Right renal pelvis (tissue), 4 donors: ENCODE measurements around the gene ZBTB17. TPM values are rescaled to one million over a fixed set of nuclear protein-coding genes. Genes with fewer than 3 reads are reported as not detected.
"Not testable (repeated sequence)": the region's sequence is repeated elsewhere in the genome, so short reads cannot be mapped to it uniquely, and the experiment has no call there.

Experiments used
- DNase-seq, 4 donors: peaks; one replicate each; pipeline ENCODE4 v3.0.0-alpha.2; 2013; ENCODE audit warnings: low read depth in 4 of 4, low spot score in 3 of 4, missing footprints in 1 of 4
- polyA plus RNA-seq, 4 donors: library from polyadenylated mRNA; unstranded; fragments of 120-200 nt; gene quantifications; one replicate each; pipeline ENCODE4 v1.2.1, GENCODE V29; 2013; ENCODE audit not compliant: insufficient read length in 4 of 4

The ZBTB17 gene
- polyA plus RNA-seq, 4 donors = 27.7 to 32.2 (median 28.7) TPM

DNA sequence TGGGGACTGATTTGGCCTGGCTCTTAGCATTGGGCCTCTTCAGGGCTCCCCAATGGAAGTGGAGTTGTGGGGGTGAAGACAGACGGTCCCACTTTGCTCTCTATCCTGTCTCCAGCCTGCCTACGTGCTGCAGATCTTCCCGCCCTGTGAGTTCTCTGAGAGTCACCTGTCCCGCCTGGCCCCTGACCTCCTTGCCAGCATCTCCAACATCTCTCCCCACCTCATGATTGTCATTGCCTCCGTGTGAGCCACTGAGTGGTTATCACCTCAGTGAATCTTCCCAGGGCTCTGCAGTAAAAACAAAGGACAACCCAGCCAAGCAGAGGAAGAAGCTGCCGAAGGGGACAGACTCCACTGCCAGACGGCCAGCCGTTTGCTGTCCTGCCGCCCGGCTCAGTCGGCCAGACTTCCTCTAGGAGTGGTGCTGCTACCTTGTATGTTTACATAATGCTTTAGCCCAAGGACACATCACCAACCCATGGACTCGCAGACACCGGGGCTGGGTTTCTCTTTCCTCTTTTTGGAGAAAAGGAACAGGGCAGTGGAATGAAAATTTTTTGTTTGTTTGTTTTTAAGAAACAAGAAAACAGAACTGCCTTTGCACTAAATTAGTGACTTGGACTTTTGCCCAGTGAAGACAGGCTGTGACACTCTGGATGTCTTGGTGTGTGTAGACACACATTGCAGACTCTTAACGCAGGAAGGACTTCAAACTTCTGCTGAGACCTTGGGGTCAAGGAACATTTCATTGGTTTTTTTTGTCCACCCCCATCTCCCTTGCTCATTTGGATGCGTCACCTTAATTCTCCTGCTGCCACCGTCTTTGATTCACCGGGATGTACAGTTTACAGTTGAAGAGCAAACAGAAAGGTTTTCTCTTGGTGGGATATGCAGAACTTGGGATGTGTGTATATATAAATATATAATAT lies 36.5 kb downstream of the ZBTB17 start:
- DNase-seq = no peak

DNA sequence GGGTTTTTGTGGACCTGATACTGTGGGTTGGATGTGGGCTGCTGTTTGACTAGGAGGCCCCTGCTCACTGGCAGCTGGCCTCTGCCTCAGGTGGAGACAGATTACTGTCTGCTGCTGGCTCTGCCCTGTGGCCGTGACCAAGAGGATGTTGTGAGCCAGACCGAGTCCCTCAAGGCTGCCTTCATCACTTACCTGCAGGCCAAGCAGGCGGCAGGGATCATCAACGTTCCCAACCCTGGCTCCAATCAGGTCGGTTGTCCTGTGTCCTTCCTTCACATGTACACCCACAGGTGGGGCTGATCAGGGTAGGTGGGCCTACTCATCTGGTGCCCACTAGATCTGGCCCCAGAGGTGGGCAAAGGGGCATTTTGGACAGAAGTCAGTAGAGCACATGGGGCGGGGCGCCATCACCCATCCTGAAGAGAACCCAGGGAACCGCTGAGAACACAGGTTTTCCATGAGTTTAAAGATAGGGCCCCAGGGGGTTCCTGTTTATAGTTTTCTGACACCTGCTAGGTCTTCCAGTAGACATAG lies 37.2 kb downstream of the ZBTB17 start:
- no peak for DNase-seq

- DNase-seq = no peak
These were observed 38.2 kb downstream of the ZBTB17 start for GRCh38 chr1:15937706-15938168.

- no peak for DNase-seq
These were observed 38.8 kb downstream of the ZBTB17 start for GRCh38 chr1:15937146-15937545.

DNA sequence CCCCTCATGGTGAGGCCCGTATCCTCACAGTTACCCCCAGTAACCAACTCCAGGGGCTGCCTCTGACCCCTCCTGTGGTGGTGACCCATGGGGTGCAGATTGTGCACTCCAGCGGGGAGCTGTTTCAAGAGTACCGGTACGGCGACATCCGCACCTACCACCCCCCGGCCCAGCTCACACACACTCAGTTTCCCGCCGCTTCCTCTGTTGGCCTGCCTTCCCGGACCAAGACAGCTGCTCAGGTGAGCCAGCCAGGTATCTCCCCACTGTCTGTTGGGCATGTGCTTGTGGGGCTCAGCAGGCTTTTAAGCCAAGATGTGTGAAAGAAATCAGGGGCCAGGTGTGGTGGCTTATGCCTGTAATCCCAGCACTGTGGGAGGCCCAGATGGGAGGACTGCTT lies 39.9 kb downstream of the ZBTB17 start:
- DNase-seq = no peak

DNA sequence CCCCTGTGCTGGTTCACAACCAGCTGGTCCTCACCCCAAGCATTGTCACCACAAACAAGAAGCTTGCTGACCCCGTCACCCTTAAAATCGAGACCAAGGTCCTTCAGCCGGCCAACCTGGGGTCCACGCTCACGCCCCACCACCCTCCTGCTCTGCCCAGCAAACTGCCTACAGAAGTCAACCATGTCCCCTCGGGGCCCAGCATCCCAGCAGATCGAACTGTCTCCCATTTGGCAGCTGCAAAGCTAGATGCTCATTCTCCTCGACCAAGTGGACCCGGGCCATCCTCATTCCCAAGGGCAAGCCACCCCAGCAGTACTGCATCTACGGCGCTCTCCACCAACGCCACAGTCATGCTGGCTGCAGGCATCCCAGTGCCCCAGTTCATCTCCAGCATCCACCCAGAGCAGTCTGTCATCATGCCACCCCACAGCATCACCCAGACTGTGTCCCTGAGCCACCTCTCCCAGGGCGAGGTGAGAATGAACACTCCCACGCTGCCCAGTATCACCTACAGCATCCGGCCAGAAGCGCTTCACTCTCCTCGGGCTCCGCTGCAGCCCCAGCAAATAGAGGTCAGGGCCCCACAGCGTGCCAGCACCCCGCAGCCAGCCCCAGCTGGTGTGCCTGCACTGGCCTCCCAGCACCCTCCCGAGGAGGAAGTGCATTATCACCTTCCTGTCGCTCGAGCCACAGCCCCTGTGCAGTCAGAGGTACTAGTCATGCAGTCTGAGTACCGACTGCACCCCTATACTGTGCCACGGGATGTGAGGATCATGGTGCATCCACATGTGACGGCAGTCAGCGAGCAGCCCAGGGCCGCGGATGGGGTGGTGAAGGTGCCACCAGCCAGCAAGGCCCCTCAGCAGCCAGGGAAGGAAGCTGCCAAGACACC lies 40.6 kb downstream of the ZBTB17 start:
- no peak for DNase-seq

- DNase-seq = no peak
These were observed 41.5 kb downstream of the ZBTB17 start for GRCh38 chr1:15934211-15935055.

- DNase-seq = no peak
These were observed 42.2 kb downstream of the ZBTB17 start for GRCh38 chr1:15933684-15934083.

DNA sequence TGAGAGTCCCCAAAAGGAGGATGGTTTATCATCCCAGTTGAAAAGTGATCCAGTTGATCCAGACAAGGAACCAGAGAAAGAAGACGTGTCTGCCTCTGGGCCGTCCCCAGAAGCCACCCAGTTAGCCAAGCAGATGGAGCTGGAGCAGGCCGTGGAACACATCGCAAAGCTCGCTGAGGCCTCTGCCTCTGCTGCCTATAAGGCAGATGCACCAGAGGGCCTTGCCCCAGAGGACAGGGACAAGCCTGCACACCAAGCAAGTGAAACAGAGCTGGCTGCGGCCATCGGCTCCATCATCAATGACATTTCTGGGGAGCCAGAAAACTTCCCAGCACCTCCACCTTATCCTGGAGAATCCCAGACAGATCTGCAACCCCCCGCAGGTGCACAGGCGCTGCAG lies 43.3 kb downstream of the ZBTB17 start:
- DNase-seq = no peak

DNA sequence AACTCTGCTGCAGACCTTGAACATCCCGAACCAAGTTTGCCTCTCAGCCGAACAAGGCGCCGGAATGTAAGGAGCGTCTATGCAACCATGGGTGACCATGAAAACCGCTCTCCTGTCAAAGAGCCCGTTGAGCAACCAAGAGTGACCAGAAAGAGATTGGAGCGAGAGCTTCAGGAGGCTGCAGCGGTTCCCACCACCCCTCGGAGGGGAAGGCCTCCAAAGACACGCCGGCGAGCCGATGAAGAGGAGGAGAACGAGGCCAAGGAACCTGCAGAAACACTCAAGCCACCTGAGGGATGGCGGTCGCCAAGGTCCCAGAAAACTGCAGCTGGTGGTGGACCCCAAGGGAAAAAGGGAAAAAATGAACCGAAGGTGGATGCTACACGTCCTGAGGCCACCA lies 44.0 kb downstream of the ZBTB17 start:
- no peak for DNase-seq

GRCh38 chr1:15931401-15931800 lies 44.5 kb downstream of the ZBTB17 start:
- DNase-seq = no peak

- no peak for DNase-seq
These were observed 46.6 kb downstream of the ZBTB17 start for GRCh38 chr1:15928971-15929965.

GRCh38 chr1:15926448-15926847 lies 49.5 kb downstream of the ZBTB17 start:
- not testable (repeated sequence) for DNase-seq

GRCh38 chr1:15923241-15923640 lies 52.7 kb downstream of the ZBTB17 start:
- DNase-seq = no peak

GRCh38 chr1:15918962-15919715 lies 56.8 kb downstream of the ZBTB17 start:
- no peak for DNase-seq

- DNase-seq = no peak
These were observed 59.0 kb downstream of the ZBTB17 start for GRCh38 chr1:15916916-15917315.

DNA sequence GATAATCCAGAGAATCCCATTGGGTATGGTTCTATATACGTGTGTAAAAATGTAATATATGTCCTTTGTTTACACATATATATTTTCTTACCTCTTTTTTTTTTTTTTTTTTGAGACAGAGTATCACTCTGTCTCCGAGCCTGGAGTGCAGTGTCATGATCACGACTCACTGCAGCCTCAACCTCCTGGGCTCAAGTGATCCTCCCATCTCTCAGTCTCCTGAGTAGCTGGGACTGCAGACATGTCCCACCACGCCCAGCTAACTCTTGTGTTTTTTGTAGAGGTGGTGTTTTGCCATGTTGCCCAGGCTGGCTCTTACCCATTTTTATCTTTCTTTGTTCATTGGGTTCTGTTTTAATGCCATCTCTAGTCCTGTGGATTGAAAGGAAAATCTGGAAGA lies 59.5 kb downstream of the ZBTB17 start:
- DNase-seq = no peak

- DNase-seq = no peak
These were observed 59.9 kb downstream of the ZBTB17 start for GRCh38 chr1:15915991-15916390.
